ENCODE measurements around the gene VEPH1. TPM values are rescaled to one million over a fixed set of nuclear protein-coding genes. Genes with fewer than 3 reads are reported as not detected.

VEPH1 gene
- total RNA-seq, 2 experiments from 2014 or later = not detected

- ATAC-seq = no peak
- no peak for TF ChIP-seq CTCF (IDR thresholded peaks at IDR 0.05)
- Mint-ChIP-seq H3K9me3 (peaks cover 6% of the 10 kb centered on the region), H3K36me3 (ENCODE audit: low read depth) (no peaks in the 10 kb centered on the region), H3K27me3 (peaks cover 32% of the 10 kb centered on the region), H3K27ac (no peak overlapping the region), H3K4me1 (ENCODE audit: low read depth) (no peaks in the 10 kb centered on the region), H3K4me3 (no peak overlapping the region)
- DNase-seq = no peak
- ChIA-PET CTCF (interaction anchor here (0.9 to 1.5 kb wide), 3 partner anchors 10 to 30 kb away, joined by 3 to 6 read pairs (median 3); no protein-coding TSS in a partner anchor), POLR2A (no interaction called here)
- intact Hi-C loops (cut with micrococcal nuclease) = no loop called here
These were observed 39.7 kb upstream of the VEPH1 start for GRCh38 chr3:157542711-157543500.

- POLR2A ChIA-PET = no interaction called here
- H3K36me3 Mint-ChIP-seq (ENCODE audit: low read depth) = no peaks in the 10 kb centered on the region
- ATAC-seq = no peak
- intact Hi-C loops (cut with micrococcal nuclease) = no loop called here
- CTCF ChIA-PET = interaction anchor here (1.0 to 1.5 kb wide), 2 partner anchors 9 kb away, joined by 3 to 6 read pairs; no protein-coding TSS in a partner anchor
- DNase-seq = no peak
- H3K27me3 Mint-ChIP-seq = peaks cover 33% of the 10 kb centered on the region
- TF ChIP-seq CTCF (IDR thresholded peaks at IDR 0.05) = no peak
- H3K9me3 Mint-ChIP-seq = peaks cover 6% of the 10 kb centered on the region
- no peaks in the 10 kb centered on the region for H3K4me1 Mint-ChIP-seq (ENCODE audit: low read depth)
- no peak overlapping the region for H3K4me3 Mint-ChIP-seq
- H3K27ac Mint-ChIP-seq = no peak overlapping the region
These were observed 38.5 kb upstream of the VEPH1 start for GRCh38 chr3:157541506-157542236.

GRCh38 chr3:157540656-157541055 lies 37.4 kb upstream of the VEPH1 start:
- Mint-ChIP-seq H3K4me3 (no peak overlapping the region), H3K9me3 (peaks cover 6% of the 10 kb centered on the region), H3K27ac (no peak overlapping the region), H3K36me3 (ENCODE audit: low read depth) (no peaks in the 10 kb centered on the region), H3K4me1 (ENCODE audit: low read depth) (no peaks in the 10 kb centered on the region), H3K27me3 (peaks cover 31% of the 10 kb centered on the region)
- TF ChIP-seq CTCF (IDR thresholded peaks at IDR 0.05) = no peak
- intact Hi-C loops (cut with micrococcal nuclease) = no loop called here
- ATAC-seq = no peak
- CTCF ChIA-PET = interaction anchor here (1.0 kb wide), 1 partner anchor 8 kb away, joined by 3 read pairs; no protein-coding TSS in a partner anchor
- no peak for DNase-seq
- POLR2A ChIA-PET = no interaction called here

GRCh38 chr3:157535667-157536066 lies 32.5 kb upstream of the VEPH1 start:
- POLR2A ChIA-PET = no interaction called here
- intact Hi-C loops (cut with micrococcal nuclease) = no loop called here
- Mint-ChIP-seq H3K36me3 (ENCODE audit: low read depth) (no peaks in the 10 kb centered on the region), H3K4me3 (no peak overlapping the region), H3K9me3 (no peaks in the 10 kb centered on the region), H3K4me1 (ENCODE audit: low read depth) (no peaks in the 10 kb centered on the region), H3K27me3 (peaks cover 10% of the 10 kb centered on the region), H3K27ac (no peak overlapping the region)
- no peak for DNase-seq
- TF ChIP-seq CTCF (IDR thresholded peaks at IDR 0.05) = no peak
- CTCF ChIA-PET = interaction anchor here (1.4 kb wide), 1 partner anchor 37 kb away, joined by 7 read pairs; no protein-coding TSS in a partner anchor
- no peak for ATAC-seq

GRCh38 chr3:157534725-157535161 lies 31.5 kb upstream of the VEPH1 start:
- Mint-ChIP-seq H3K9me3 (no peaks in the 10 kb centered on the region), H3K4me1 (ENCODE audit: low read depth) (no peaks in the 10 kb centered on the region), H3K27me3 (peaks cover 6% of the 10 kb centered on the region), H3K4me3 (no peak overlapping the region), H3K36me3 (ENCODE audit: low read depth) (no peaks in the 10 kb centered on the region), H3K27ac (no peak overlapping the region)
- no peak for TF ChIP-seq CTCF (IDR thresholded peaks at IDR 0.05)
- ChIA-PET POLR2A (no interaction called here), CTCF (interaction anchor here (1.4 kb wide), 1 partner anchor 38 kb away, joined by 7 read pairs; no protein-coding TSS in a partner anchor)
- DNase-seq (no peak), ATAC-seq (no peak)
- intact Hi-C loops (cut with micrococcal nuclease) = no loop called here
